OCI-LY3 (cell line): Measurements from ENCODE around the gene FANCD2.
A peak's percentile ranks its signal among the peaks of the same experiment; 100 is the strongest.

Experiments used
- H2AFZ ChIP-seq: fragments of 200-600, 300-600 bp; shearing (Covaris generic); 2 replicates; pipeline ENCODE4 v1.6.0; 2014; ENCODE audit warnings: antibody characterized with exemption, low read depth, low read length
- H3K27ac ChIP-seq: fragments of 200-600, 300-600 bp; sonication (generic); 2 replicates; pipeline ENCODE4 v1.5.1; 2014; ENCODE audit warnings: mild to moderate bottlenecking, low read length, moderate library complexity, mixed read lengths
- H3K27me3 ChIP-seq: fragments of 200-600, 300-600 bp; sonication (generic); 2 replicates; pipeline ENCODE4 v1.6.1; 2014; ENCODE audit warnings: low read depth, low read length, mixed read lengths
- H3K36me3 ChIP-seq: fragments of 200-600, 300-600 bp; sonication (generic); replicated peaks from 2 replicates; pipeline ENCODE3; 2014; ENCODE audit warnings: low read depth, low read length, mixed read lengths
- H3K4me1 ChIP-seq: fragments of 300-600, 200-600 bp; sonication (generic); 2 replicates; pipeline ENCODE4 v1.6.1; 2014; ENCODE audit warnings: low read length, mixed read lengths
- H3K4me2 ChIP-seq: fragments of 200-600, 300-600 bp; sonication (generic); 2 replicates; pipeline ENCODE4 v1.6.1; 2014; ENCODE audit warnings: low read length, mixed read lengths
- H3K4me3 ChIP-seq: fragments of 300-600, 200-600 bp; sonication (generic); 2 replicates; pipeline ENCODE4 v1.5.1; 2014; ENCODE audit warnings: antibody characterized with exemption, mild to moderate bottlenecking, low read length, moderate library complexity
- H3K79me2 ChIP-seq: fragments of 300-600, 200-600 bp; shearing (Covaris generic); 2 replicates; pipeline ENCODE4 v1.6.1; 2014; ENCODE audit warnings: mild to moderate bottlenecking, low read length, mixed read lengths
- H3K9ac ChIP-seq: fragments of 300-600, 200-600 bp; shearing (Covaris generic); 2 replicates; pipeline ENCODE4 v1.6.0; 2014; ENCODE audit warnings: mild to moderate bottlenecking, low read length, moderate library complexity
- H3K9me3 ChIP-seq: fragments of 200-600, 300-600 bp; shearing (Covaris generic); 2 replicates; pipeline ENCODE4 v1.6.1; 2014; ENCODE audit warnings: low read length, mixed read lengths; ENCODE audit not compliant: insufficient read depth
- H4K20me1 ChIP-seq: fragments of 200-600, 300-600 bp; sonication (generic); 2 replicates; pipeline ENCODE4 v1.6.1; 2016; ENCODE audit warnings: low read length, mixed read lengths; ENCODE audit not compliant: insufficient read depth
- EZH2phosphoT487 ChIP-seq: fragments of 200-600 bp; shearing (Covaris generic); IDR thresholded peaks from 2 replicates; pipeline ENCODE4 v1.6.1; 2018; ENCODE audit warnings: antibody characterized with exemption, mixed run types, low read depth
- TF ChIP-seq, protein P1 (sequence below): fragments of 200-600, 300-600 bp; sonication (generic); IDR thresholded peaks from 2 replicates; pipeline ENCODE4 v1.5.1; 2014; ENCODE audit warnings: antibody characterized with exemption, low read length, low read depth

The FANCD2 gene

DNA sequence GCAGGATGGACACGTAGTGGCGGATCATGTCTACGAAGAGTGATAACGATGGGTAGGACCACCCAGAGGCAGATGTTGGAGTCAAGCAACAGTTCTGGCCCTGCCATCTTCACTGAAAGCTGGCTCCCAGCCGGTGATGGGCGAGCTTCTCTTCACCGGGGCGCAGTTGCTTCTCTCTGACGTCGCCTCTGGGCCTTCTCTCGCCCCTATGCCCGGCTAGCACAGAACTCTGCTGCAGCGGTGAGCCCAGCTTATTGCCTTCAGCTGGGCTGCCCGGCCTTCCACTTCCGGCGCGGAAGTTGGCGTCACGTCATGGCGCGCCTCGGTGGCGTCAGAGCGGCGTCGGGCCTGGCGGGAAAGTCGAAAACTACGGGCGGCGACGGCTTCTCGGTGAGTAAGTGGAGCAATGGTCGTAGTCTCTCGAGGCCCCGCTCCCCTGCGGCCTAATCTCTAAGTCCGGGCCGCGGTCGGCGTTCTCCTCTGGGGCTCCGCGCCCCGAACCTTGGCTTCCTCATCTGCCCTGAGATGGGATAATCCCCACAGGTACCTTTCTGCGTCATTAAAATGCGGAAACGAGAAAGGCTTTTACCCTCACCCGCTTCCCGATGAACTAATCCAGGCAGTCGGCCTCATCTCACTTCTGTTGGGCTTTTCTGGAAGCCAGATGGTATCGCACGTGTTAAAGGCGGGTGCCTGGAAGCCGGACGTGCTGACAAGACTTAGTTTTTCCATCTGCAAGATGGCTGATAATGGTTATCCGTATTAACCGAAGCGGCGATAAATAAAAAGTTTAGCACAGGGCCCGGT is at the start of gene FANCD2:
FANCD2 (plus strand) TSS at position 354 of the 807 bp plus-strand sequence. CDS start 2,221 bp downstream, outside the sequence.
- Histone ChIP-seq H3K4me3 (peak within 1 kb of the TSS; percentile 84), H3K4me1 (peaks cover 9% of the 10 kb centered on the region), H3K27ac (peak within 1 kb of the TSS; percentile 72), H3K79me2 (peaks cover 54% of the 10 kb centered on the region), H3K27me3 (no peaks in the 10 kb centered on the region), H3K4me2 (peak within 1 kb of the TSS; percentile 99), H4K20me1 (no peaks in the 10 kb centered on the region), H3K9ac (peak within 1 kb of the TSS; percentile 89), H2AFZ (peak within 1 kb of the TSS; percentile 74), H3K9me3 (no peaks in the 10 kb centered on the region), H3K36me3 (peaks cover 10% of the 10 kb centered on the region)
- TF ChIP-seq EZH2phosphoT487: no peak
- TF ChIP-seq, protein P1, sequence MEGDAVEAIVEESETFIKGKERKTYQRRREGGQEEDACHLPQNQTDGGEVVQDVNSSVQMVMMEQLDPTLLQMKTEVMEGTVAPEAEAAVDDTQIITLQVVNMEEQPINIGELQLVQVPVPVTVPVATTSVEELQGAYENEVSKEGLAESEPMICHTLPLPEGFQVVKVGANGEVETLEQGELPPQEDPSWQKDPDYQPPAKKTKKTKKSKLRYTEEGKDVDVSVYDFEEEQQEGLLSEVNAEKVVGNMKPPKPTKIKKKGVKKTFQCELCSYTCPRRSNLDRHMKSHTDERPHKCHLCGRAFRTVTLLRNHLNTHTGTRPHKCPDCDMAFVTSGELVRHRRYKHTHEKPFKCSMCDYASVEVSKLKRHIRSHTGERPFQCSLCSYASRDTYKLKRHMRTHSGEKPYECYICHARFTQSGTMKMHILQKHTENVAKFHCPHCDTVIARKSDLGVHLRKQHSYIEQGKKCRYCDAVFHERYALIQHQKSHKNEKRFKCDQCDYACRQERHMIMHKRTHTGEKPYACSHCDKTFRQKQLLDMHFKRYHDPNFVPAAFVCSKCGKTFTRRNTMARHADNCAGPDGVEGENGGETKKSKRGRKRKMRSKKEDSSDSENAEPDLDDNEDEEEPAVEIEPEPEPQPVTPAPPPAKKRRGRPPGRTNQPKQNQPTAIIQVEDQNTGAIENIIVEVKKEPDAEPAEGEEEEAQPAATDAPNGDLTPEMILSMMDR: no peak

DNA sequence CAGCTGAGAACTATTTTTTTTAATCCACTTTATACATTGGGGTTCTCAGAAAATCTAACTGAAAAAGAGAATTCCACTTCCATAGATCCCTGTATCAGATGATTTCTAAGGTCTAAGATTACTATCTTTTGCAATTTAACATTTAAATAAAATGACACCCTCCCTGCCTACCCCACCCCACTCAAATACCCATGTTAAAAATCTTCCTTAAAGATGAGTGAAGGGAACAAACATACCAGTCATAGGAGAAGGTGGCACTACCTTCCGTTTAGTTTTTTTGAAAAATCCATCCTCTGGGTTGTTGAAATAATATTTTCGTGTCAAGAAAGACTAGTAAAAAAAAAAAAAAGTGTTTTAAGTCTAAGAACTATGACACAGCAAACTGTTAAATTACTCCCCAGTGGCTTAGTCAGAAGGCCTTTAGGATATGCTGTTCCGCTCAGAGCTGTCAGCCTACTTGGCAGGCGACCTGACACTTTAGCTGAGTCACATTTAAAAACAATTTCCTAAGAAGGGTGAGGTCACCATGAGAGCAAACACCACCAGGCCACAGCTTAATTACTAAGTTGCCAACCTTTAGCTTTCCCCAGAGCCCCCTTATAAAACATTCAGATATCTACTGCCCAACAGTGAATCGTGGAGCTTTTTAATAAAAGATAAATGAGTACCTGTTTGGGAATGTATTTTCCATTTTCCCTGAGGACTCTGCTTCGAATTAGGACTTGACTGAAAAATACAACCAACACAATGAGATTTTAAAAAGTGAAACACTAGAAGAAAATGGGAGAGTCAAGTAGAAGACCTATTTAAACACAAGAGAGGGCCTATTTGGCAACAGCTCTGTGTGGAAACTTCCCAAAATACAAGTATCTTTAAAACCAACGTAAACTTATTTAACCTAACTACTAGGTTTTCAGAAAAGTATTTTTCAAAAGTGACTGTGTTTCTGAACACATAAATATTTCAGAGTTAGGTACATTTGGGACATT is 49.2 kb upstream of the FANCD2 start:
- Histone ChIP-seq H3K4me2 (no peak overlapping the region), H3K4me1 (peaks cover 16% of the 10 kb centered on the region)
- TF ChIP-seq, protein P1: no peak
- TF ChIP-seq EZH2phosphoT487: no peak

DNA sequence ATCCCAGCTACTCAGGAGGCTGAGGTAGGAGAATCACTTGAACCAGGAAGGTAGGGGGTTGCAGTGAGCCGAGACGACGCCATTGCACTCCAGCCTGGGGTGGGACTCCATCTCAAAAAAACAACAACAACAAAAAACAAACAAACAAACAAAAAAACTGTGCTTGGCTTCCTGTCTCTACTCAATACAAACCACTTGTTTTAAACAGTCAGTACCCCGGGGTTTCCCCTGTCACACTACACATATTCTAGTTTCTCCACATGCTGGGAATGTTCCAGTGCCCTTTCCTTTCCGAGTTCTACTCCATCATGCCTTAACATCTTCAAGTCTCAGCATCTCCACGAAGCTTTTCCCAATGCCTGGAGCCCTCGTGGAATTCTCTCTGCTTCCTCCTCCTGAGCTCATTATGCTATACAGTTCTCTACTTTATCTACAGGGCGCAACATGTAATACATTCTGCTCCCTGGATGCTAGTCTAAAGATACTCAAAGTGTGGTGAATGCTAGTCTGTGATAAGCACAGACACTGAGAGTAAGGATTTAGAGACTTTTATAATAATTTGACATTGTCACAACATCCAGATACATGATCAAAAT is 47.4 kb upstream of the FANCD2 start:
- Histone ChIP-seq H3K4me1 (peaks cover 16% of the 10 kb centered on the region), H3K79me2 (peaks cover 30% of the 10 kb centered on the region), H3K9me3 (no peaks in the 10 kb centered on the region), H3K27ac (peak overlapping the region; percentile 44; the same call in 1 of the 2 replicates), H3K27me3 (no peaks in the 10 kb centered on the region), H3K36me3 (peaks cover 17% of the 10 kb centered on the region), H2AFZ (no peak overlapping the region), H3K4me2 (no peak overlapping the region), H3K4me3 (no peak overlapping the region), H3K9ac (no peak overlapping the region), H4K20me1 (no peaks in the 10 kb centered on the region)
- TF ChIP-seq, protein P1: no peak
- TF ChIP-seq EZH2phosphoT487: no peak

More for the DNA sequence above, 49.2 kb upstream of the FANCD2 start:
- peaks cover 17% of the 10 kb centered on the region for H3K79me2 ChIP-seq
- H3K9ac ChIP-seq: no peak overlapping the region
- H3K36me3 ChIP-seq: peaks cover 22% of the 10 kb centered on the region
- no peaks in the 10 kb centered on the region for H4K20me1 ChIP-seq
- H3K27me3 ChIP-seq: no peaks in the 10 kb centered on the region
- no peak overlapping the region for H3K4me3 ChIP-seq
- H3K27ac ChIP-seq: no peak overlapping the region
- H2AFZ ChIP-seq: no peak overlapping the region
- no peaks in the 10 kb centered on the region for H3K9me3 ChIP-seq
